OCI-LY1 (cell line): ENCODE data around the gene TTLL9.

Experiments used
- EZH2 ChIP-seq: fragments of 200-600 bp; sonication (generic), shearing (Covaris generic); IDR thresholded peaks from 2 replicates; pipeline ENCODE4 v1.8.0; 2017; ENCODE audit warnings: borderline replicate concordance, mixed run types, mild to moderate bottlenecking, antibody characterized with exemption, low read length, moderate library complexity, mixed read lengths
- TF ChIP-seq, protein P1 (sequence below): fragments of 200-600 bp; sonication (generic), shearing (Covaris generic); IDR thresholded peaks from 2 replicates; pipeline ENCODE4 v1.5.1; 2017; ENCODE audit warnings: mild to moderate bottlenecking, antibody characterized with exemption, low read length, moderate library complexity, mixed read lengths

DNA sequence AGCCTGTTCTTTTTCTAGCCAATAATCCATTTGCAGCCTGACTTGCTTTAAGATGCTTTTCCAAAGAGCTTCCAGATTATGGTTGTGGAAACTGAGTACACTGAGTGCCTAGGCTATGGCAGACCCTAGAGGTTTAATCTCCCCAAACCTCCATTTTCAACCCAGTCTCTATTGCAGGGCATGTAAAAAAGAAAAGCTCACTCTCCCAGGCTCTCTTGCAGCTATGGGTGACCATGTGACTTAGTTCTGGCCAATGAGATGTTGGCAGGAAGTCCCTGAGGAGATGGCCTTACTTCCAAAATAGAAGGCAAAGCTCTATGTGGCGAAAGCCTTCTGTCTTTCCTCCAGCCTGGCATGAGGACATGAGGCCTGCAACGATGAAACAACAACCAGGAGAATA, 77.6 kb downstream of the TTLL9 start:
- TF ChIP-seq EZH2, result no peak
- TF ChIP-seq, protein P1, sequence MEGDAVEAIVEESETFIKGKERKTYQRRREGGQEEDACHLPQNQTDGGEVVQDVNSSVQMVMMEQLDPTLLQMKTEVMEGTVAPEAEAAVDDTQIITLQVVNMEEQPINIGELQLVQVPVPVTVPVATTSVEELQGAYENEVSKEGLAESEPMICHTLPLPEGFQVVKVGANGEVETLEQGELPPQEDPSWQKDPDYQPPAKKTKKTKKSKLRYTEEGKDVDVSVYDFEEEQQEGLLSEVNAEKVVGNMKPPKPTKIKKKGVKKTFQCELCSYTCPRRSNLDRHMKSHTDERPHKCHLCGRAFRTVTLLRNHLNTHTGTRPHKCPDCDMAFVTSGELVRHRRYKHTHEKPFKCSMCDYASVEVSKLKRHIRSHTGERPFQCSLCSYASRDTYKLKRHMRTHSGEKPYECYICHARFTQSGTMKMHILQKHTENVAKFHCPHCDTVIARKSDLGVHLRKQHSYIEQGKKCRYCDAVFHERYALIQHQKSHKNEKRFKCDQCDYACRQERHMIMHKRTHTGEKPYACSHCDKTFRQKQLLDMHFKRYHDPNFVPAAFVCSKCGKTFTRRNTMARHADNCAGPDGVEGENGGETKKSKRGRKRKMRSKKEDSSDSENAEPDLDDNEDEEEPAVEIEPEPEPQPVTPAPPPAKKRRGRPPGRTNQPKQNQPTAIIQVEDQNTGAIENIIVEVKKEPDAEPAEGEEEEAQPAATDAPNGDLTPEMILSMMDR, result no peak
